Panc1 (cell line): ENCODE data around the gene ALPP.

Source experiments
- CTCF ChIP-seq: fragments of 450-650 bp; IDR thresholded peaks from 2 replicates; pipeline ENCODE4 v1.5.1; 2017; ENCODE audit warnings: mild to moderate bottlenecking
- POLR2AphosphoS5 ChIP-seq: IDR thresholded peaks from 2 replicates; pipeline ENCODE4 v1.6.1; 2012; ENCODE audit warnings: mild to moderate bottlenecking, low read depth, low read length, moderate library complexity
- REST ChIP-seq, 2 experiments: IDR thresholded peaks; 2 replicates each; pipeline ENCODE4 v1.6.1; 2011 to 2012; ENCODE audit warnings: low read depth in 2 of 2, control low read depth in 1 of 2, low read length in 1 of 2, mild to moderate bottlenecking in 1 of 2, moderate library complexity in 1 of 2; ENCODE audit not compliant: insufficient read depth in 1 of 2
- SIN3A ChIP-seq: IDR thresholded peaks from 2 replicates; pipeline ENCODE4 v1.6.1; 2012; ENCODE audit warnings: low read depth, mild to moderate bottlenecking, low read length, moderate library complexity, borderline replicate concordance; ENCODE audit not compliant: insufficient read depth
- TCF7L2 ChIP-seq: IDR thresholded peaks from 2 replicates; pipeline ENCODE4 v1.6.1; 2011; ENCODE audit warnings: mild to moderate bottlenecking, low read depth, low read length, inconsistent platforms

- TF ChIP-seq POLR2AphosphoS5 = no peak
- no peak for TF ChIP-seq REST (IDR thresholded peaks at IDR 0.05; ENCODE audit: insufficient read depth in 1 of 2, low read depth in 2 of 2, low read length in 1 of 2)
- TF ChIP-seq CTCF = no peak
- no peak for TF ChIP-seq SIN3A
- no peak for TF ChIP-seq TCF7L2
Observed at GRCh38 chr2:232368311-232368731, 10.2 kb upstream of the ALPP start.
